Ureter (tissue), 1 donor: ENCODE data around the gene SPATA13. TPM values are rescaled to one million over a fixed set of nuclear protein-coding genes. Genes with fewer than 3 reads are reported as not detected.

Experiments
- total RNA-seq: library from RNA; stranded (reverse); gene quantifications from one replicate; pipeline ENCODE4 v1.2.4, GENCODE V29; 2023
- donor health status: DM: yes; HTN: yes; CAD: no.

The SPATA13 gene
- total RNA-seq, 1 donor from 2014 or later = 19.0 TPM

Other genes starting within 250 kb of the SPATA13 start
- 0.26 TPM for gene C1QTNF9, start 148.9 kb downstream of the SPATA13 start, total RNA-seq